ENCODE measurements around the gene OR2W3.

The OR2W3 gene

GRCh38 chr1:247919952-247920351, 24.6 kb downstream of the OR2W3 start, which contains the start of gene OR2T8:
TSS of gene OR2T8 (plus strand) at chr1:247920252. CDS start at chr1:247921018, 766 bp downstream.
- DNase-seq (ENCODE audit: low read depth in 2 of 2): no peak

GRCh38 chr1:247923941-247924340, 28.6 kb downstream of the OR2W3 start:
- DNase-seq (ENCODE audit: low read depth in 2 of 2): no peak

- no peak for DNase-seq (ENCODE audit: low read depth in 2 of 2)
Observed at GRCh38 chr1:247924868-247925267, 29.5 kb downstream of the OR2W3 start, which contains the start of gene OR2AJ1. TSS of gene OR2AJ1 (plus strand) at chr1:247924889. CDS start at chr1:247933769, 8,880 bp downstream.

GRCh38 chr1:247933989-247934388, 38.6 kb downstream of the OR2W3 start:
- no peak for DNase-seq (ENCODE audit: low read depth in 2 of 2)

DNA sequence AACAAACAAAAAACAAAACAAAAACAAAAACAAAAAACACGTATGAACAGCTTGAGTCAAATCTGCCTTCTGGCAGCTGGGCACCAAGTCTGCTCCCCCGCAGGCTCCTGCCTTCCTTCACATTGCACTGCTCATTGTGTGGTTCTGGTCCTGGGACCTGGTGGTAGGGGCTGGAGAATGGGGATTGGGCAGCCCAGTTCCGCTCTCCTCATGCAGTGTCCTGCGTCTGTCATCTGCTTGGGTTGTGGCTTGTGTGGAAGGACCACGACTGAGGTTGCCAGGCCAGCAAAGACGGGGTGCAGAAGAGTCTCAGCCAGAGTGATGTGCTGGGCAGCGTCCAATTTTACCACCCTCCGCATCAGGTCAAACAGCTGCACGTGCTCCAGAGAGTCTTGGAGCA, 40.4 kb downstream of the OR2W3 start:
- DNase-seq (ENCODE audit: low read depth in 2 of 2): no peak

DNA sequence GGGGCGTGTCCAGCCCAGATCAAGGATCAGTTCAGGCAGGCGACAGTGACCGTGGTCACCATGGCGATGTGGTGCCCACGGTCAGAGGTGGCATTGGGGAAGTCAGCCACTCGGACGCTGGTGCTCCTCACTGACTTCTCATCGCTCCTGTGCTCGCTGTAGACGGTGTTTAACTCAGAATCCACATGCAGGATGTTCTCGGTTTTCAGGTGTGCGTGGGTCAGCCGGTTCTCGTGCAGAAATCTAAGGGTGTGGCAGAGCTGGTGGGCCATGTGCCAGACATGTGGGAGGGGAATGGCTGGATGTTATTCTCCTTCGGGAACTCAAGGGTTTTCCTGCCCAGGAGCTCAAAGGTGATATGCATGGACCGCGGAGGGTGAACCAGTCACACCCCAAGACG, 41.0 kb downstream of the OR2W3 start:
- no peak for DNase-seq (ENCODE audit: low read depth in 2 of 2)

DNA sequence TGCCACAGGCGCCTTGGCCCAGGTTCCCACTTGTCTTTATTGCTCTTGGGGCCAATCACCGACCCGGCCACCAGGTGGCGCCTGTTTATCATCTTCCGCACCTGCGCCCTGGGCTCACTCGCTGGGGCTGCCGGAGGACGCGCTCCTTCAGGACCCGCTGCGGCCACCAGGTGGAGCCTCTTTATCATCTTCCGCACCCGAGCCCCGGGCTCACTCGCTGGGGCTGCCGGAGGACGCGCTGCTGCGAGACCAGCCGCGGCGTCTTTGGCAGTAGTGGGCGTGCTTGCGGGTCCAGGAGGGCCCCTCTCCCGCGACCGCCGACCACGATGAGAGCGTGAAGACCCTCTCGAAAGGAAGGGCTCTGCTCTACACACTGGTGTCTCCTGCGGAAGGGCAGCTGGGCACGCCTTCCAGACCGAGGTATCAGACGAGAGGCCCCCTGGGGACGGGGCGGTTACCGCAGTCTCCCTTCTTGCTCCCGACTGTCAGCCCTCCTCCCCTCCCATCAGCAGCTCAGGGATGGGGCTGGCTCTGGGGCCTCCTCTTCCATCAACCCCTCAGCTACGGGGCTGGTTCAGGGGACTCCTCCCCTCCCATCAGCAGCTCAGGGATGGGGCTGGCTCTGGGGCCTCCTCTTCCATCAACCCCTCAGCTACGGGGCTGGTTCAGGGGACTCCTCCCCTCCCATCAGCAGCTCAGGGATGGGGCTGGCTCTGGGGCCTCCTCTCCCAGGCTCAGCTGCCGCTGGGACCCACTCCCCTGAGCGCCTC, 41.8 kb downstream of the OR2W3 start:
- DNase-seq (ENCODE audit: low read depth in 2 of 2): peak; percentile 89 to 94

GRCh38 chr1:247942624-247943023, 47.2 kb downstream of the OR2W3 start:
- no peak for DNase-seq (ENCODE audit: low read depth in 2 of 2)

Measured in stimulated activated CD4-positive, alpha-beta T cell treated with anti-CD3 and anti-CD28 coated beads, Interleukin-12 subunit alpha, Interleukin-12 subunit beta, amount 100 ng/mL, for 24 hours (primary cell).